Measurements from ENCODE around the gene PPP1R18. TPM values are rescaled to one million over a fixed set of nuclear protein-coding genes. Genes with fewer than 3 reads are reported as not detected.

The PPP1R18 gene
- polyA plus RNA-seq, 3 donors, result 58.5 to 226 (median 78.9) TPM

GRCh38 chr6:30657454-30657853 is 29.0 kb downstream of the PPP1R18 start:
- Histone ChIP-seq H4K20me1 (ENCODE audit: insufficient read depth, low read length) (peaks cover 13% of the 10 kb centered on the region), H3K79me2 (ENCODE audit: insufficient read depth, low read length) (no peaks in the 10 kb centered on the region), H3K4me3 (replicated peaks in 1 of 3; ENCODE audit: low read depth in 2 of 3, low read length in 3 of 3) (no peak overlapping the region), H2AFZ (ENCODE audit: insufficient read depth, low read depth, low read length, poor library complexity, severe bottlenecking) (no peak overlapping the region), H3K4me1 (ENCODE audit: control insufficient read depth in 1 of 2, insufficient read depth in 2 of 2, low read length in 2 of 2) (peaks cover 13 to 16% of the 10 kb centered on the region in 2 donors), H3K9ac (ENCODE audit: insufficient read depth, low read length, poor library complexity, severe bottlenecking) (no peak overlapping the region), H3K27ac (ENCODE audit: low read depth in 1 of 2, low read length in 2 of 2) (peak overlapping the region in 1 of 2 donors; percentile 58), H3K27me3 (ENCODE audit: control insufficient read depth in 2 of 2, insufficient read depth in 2 of 2, low read length in 2 of 2) (no peaks in the 10 kb centered on the region), H3K9me3 (replicated peaks in 1 of 2; ENCODE audit: control insufficient read depth in 1 of 2, insufficient read depth in 1 of 2, low read length in 2 of 2) (no peaks in the 10 kb centered on the region), H3K4me2 (replicated peaks; ENCODE audit: extremely low read depth, low read length, poor library complexity, severe bottlenecking) (no peak overlapping the region), H3K36me3 (replicated peaks in 1 of 2; ENCODE audit: control insufficient read depth in 1 of 2, insufficient read depth in 2 of 2, low read length in 2 of 2) (peaks cover 87 to 96% of the 10 kb centered on the region in 2 donors)
- intact Hi-C loops (cut with micrococcal nuclease), result no loop called here
- no peak for TF ChIP-seq CTCF (IDR thresholded peaks at IDR 0.05)
- H3K9me3 Mint-ChIP-seq, result no peaks in the 10 kb centered on the region
- DNase-seq, result no peak
- peaks cover 15% of the 10 kb centered on the region for H3K4me1 Mint-ChIP-seq
- H3K27ac Mint-ChIP-seq, result peak overlapping the region in 5 of 7 donors; percentile 43 to 87 (median 66)
- H3K27me3 Mint-ChIP-seq (ENCODE audit: low read depth in 3 of 3), result peaks cover 0 to 1% (median 0%) of the 10 kb centered on the region in 3 donors
- H3K4me3 Mint-ChIP-seq, result no peak overlapping the region
- H3K36me3 Mint-ChIP-seq, result peaks cover 80 to 97% of the 10 kb centered on the region in 2 donors

- H3K36me3 Mint-ChIP-seq, result peaks cover 79 to 97% of the 10 kb centered on the region in 2 donors
Measured at GRCh38 chr6:30656513-30656912, 29.9 kb downstream of the PPP1R18 start.

More at GRCh38 chr6:30656513-30656912, 29.9 kb downstream of the PPP1R18 start:
- H3K27me3 Mint-ChIP-seq (ENCODE audit: low read depth in 3 of 3), result peaks cover 0 to 1% (median 0%) of the 10 kb centered on the region in 3 donors
- no peak overlapping the region for H3K4me3 ChIP-seq (replicated peaks in 1 of 3; ENCODE audit: low read depth in 2 of 3, low read length in 3 of 3)
- H3K27ac ChIP-seq (ENCODE audit: low read depth in 1 of 2, low read length in 2 of 2), result peak overlapping the region; percentile 15 to 58
- no peak overlapping the region for H2AFZ ChIP-seq (ENCODE audit: insufficient read depth, low read depth, low read length, poor library complexity, severe bottlenecking)
- 17% methylated on average over 6 of the region's 7 CpGs for WGBS (ENCODE audit: insufficient coverage)
- H3K27ac Mint-ChIP-seq, result peak overlapping the region; percentile 13 to 87 (median 71)
- H3K9ac ChIP-seq (ENCODE audit: insufficient read depth, low read length, poor library complexity, severe bottlenecking), result no peak overlapping the region
- TF ChIP-seq CTCF (IDR thresholded peaks at IDR 0.05), result no peak
- H3K79me2 ChIP-seq (ENCODE audit: insufficient read depth, low read length), result no peaks in the 10 kb centered on the region
- no peak overlapping the region for H3K4me2 ChIP-seq (replicated peaks; ENCODE audit: extremely low read depth, low read length, poor library complexity, severe bottlenecking)
- peak; percentile 58 to 81 (median 68) for DNase-seq
- peaks cover 87 to 96% of the 10 kb centered on the region in 2 donors for H3K36me3 ChIP-seq (replicated peaks in 1 of 2; ENCODE audit: control insufficient read depth in 1 of 2, insufficient read depth in 2 of 2, low read length in 2 of 2)
- H3K9me3 Mint-ChIP-seq, result no peaks in the 10 kb centered on the region
- H3K27me3 ChIP-seq (ENCODE audit: control insufficient read depth in 2 of 2, insufficient read depth in 2 of 2, low read length in 2 of 2), result no peaks in the 10 kb centered on the region
- H4K20me1 ChIP-seq (ENCODE audit: insufficient read depth, low read length), result peaks cover 13% of the 10 kb centered on the region
- no peaks in the 10 kb centered on the region for H3K9me3 ChIP-seq (replicated peaks in 1 of 2; ENCODE audit: control insufficient read depth in 1 of 2, insufficient read depth in 1 of 2, low read length in 2 of 2)
- no peak overlapping the region for H3K4me3 Mint-ChIP-seq
- intact Hi-C loops (cut with micrococcal nuclease), result no loop called here
- peaks cover 13 to 16% of the 10 kb centered on the region in 2 donors for H3K4me1 ChIP-seq (ENCODE audit: control insufficient read depth in 1 of 2, insufficient read depth in 2 of 2, low read length in 2 of 2)
- H3K4me1 Mint-ChIP-seq, result peaks cover 15% of the 10 kb centered on the region
